Ishikawa (cell line): Measurements from ENCODE around the gene MRE11.

Experiments
- CREB1 ChIP-seq: IDR thresholded peaks from 2 replicates; pipeline ENCODE4 v1.6.1; 2012; ENCODE audit warnings: low read depth
- EGR1 ChIP-seq: IDR thresholded peaks from 2 replicates; pipeline ENCODE4 v1.6.1; 2012
- FOXM1 ChIP-seq: IDR thresholded peaks from 2 replicates; pipeline ENCODE4 v1.6.1; 2012; ENCODE audit warnings: low read depth, borderline replicate concordance
- MAX ChIP-seq: IDR thresholded peaks from 2 replicates; pipeline ENCODE4 v1.6.1; 2012
- NFIC ChIP-seq: IDR thresholded peaks from 2 replicates; pipeline ENCODE4 v1.6.1; 2012
- RAD21 ChIP-seq: IDR thresholded peaks from 2 replicates; pipeline ENCODE4 v1.6.1; 2012; ENCODE audit warnings: low read depth
- YY1 ChIP-seq: IDR thresholded peaks from 2 replicates; pipeline ENCODE4 v1.6.1; 2012; ENCODE audit warnings: low read depth

GRCh38 chr11:94424011-94424410 lies 69.6 kb downstream of the MRE11 start:
- no peak for TF ChIP-seq YY1
- no peak for TF ChIP-seq EGR1
- TF ChIP-seq CREB1 = no peak
- peak; percentile 65 for TF ChIP-seq NFIC
- no peak for TF ChIP-seq MAX
- TF ChIP-seq RAD21 = no peak
- TF ChIP-seq FOXM1 = no peak
